HG03039 (cell line): ENCODE data around the gene TRIM15.
"Not testable (repeated sequence)": the region's sequence is repeated elsewhere in the genome, so short reads cannot be mapped to it uniquely, and the experiment has no call there.

ENCODE experiments used
- ATAC-seq: cut with Tn5 transposase; IDR thresholded peaks from one replicate; pipeline ENCODE4 v1.9.1; 2021; ENCODE audit warnings: mild to moderate bottlenecking, moderate library complexity; ENCODE audit not compliant: unreplicated experiment

The TRIM15 gene

GRCh38 chr6:30160785-30161531, 2.4 kb upstream of the TRIM15 start, which contains the start of gene TRIM10:
Gene TRIM10, minus strand, starts transcription at chr6:30161211. Its CDS starts 353 bp downstream, at chr6:30160858.
- ATAC-seq = no peak

DNA sequence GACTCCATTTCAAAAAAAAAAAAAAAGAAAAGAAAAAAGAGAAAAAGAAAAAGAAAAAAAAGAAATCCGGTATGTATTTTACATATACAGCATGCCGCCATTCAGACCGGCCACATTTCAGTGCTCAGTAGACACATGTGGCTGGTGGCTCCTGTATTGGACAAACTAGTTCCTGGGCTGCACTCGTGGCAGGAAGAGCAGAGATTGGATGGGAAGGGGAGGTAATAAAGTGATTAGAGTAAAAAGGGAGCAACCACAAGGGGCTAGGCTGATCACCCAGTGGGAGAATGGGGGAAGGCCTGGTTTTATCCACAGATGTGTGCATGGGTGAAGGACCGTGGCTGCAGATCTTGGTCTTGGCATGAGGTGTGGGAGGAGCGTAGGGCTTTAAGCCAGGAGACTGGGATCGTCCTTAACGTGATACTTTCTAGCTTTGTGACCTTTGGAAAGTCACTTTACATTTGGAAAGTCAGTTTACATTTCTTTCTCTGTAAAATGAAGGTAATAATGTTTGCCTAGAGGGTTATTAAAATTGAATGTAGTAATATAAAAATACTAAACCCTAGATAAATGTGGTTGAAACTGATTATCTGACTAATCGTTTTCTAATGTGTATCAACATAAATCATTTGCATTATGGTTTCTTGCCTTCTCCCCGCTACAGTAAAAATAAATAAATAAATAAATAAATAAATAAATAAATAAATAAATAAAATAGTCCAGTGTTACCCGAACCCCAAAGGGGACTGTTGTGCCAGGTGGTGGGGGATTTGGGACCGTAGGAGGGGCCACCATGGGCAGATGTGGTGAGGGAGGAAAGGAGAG, 869 bp upstream of the TRIM15 start:
- no peak for ATAC-seq

GRCh38 chr6:30163918-30164654, 740 bp downstream of the TRIM15 start:
- ATAC-seq = no peak

- ATAC-seq = no peak
Measured at GRCh38 chr6:30164714-30165113, 1.4 kb downstream of the TRIM15 start.

DNA sequence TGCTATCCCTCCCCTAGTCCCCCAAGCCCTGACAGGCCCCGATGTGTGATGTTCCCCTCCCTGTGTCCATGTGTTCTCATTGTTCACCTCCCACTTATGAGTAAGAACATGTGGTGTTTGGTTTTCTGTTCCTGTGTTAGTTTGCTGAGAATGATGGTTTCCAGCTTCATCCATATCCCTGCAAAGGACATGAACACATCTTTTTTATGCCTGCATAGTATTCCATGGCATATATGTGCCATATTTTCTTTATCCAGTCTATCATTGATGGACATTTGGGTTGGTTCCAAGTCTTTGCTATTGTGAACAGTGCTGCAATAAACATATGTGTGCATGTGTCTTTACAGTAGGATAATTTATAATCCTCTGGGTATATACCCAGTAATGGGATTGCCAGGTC, 1.9 kb downstream of the TRIM15 start:
- ATAC-seq = not testable (repeated sequence)

DNA sequence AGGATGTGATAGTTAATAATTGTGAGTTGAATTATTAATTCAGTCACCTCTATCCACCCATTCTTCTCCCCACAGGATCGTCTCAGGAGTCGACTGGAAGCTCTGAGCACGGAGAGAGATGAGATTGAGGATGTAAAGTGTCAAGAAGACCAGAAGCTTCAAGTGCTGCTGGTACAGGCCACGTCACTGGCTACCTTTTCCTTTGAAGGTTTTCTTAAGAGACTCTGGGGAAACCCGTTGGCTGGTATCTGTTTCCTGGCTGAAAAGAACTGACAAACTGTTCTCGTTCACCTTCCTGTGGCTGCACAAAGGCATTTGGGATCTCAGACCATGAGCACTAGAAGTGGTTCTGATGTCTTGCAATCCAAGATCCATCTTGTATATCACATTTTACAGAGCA, 3.8 kb downstream of the TRIM15 start:
- ATAC-seq = no peak

GRCh38 chr6:30168741-30169140, 5.4 kb downstream of the TRIM15 start:
- ATAC-seq = no peak

DNA sequence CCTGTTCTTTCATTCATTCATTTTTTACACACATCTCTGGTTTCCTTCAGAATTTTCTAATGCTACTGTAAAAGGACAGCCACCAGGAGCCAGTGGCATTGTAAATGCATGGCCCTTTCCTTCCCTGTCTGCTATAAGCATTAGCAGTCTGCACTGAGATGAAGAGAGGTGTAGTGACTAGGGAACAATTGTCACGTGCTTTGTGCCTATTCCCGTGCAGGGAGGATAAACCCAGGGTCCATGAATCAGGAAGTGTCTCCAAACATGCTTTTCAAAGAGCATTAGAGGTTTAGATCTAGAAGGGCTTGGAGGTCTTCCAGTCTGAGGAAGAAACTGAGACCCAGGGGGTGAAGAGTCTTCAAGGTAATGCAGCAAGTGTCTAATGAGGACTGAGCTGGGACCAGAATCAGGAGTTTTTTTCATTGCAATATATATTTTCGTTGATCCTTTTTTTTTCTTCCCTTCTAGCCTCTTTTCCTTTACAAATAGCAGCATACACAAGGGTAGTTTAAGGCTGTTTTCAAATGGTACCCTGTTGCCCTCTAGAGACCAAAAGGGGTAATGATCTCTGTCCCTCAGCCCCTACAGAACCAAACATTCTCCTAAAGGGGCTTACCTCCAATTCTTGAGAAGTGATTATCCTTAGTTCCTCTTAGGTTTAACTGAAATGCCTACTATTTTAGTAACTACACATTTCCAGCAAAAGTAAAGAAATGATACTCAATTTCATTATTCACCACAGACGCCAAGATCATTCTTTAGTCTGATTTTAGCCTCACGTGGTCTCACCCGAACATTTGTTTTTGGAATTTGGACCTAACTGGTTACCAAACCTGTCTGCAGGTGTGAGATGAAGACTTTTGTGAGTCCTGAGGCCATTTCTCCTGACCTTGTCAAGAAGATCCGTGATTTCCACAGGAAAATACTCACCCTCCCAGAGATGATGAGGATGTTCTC, 6.6 kb downstream of the TRIM15 start:
- ATAC-seq = no peak

DNA sequence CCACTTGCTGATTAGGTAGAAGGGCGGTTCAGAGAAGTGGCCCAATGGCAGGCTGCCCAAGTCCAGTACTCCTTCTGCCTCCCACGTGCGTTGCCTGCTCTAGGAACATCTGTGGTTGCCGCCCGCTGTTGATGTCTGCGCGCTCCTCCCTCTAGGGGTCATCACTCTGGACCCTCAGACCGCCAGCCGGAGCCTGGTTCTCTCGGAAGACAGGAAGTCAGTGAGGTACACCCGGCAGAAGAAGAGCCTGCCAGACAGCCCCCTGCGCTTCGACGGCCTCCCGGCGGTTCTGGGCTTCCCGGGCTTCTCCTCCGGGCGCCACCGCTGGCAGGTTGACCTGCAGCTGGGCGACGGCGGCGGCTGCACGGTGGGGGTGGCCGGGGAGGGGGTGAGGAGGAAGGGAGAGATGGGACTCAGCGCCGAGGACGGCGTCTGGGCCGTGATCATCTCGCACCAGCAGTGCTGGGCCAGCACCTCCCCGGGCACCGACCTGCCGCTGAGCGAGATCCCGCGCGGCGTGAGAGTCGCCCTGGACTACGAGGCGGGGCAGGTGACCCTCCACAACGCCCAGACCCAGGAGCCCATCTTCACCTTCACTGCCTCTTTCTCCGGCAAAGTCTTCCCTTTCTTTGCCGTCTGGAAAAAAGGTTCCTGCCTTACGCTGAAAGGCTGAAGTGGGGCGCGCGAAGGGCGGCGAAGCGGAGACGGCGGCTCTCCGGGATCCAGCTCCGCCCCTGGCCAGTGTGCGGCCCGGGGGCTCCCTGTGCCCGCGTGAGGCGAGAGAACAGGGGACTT, 8.5 kb downstream of the TRIM15 start:
- ATAC-seq = no peak

DNA sequence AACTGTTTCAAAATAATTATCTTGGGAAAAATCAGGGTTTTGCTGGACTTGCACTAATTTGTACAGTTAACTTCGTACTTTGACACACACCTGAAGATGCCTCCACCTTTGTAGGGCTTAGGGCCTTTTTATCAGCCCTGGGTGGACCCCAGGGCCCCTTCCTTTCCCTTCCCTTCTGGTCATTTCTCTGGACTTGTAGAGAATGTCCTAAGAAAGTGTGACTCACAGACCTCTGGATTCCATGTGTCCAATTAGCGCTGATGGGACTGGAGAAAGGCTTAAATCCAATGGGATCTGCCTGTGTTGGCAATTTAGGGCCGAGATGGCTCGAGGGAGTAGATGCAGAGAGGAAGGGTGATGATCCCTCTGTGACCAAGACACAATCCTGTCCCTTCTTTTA, 9.3 kb downstream of the TRIM15 start:
- ATAC-seq = no peak

DNA sequence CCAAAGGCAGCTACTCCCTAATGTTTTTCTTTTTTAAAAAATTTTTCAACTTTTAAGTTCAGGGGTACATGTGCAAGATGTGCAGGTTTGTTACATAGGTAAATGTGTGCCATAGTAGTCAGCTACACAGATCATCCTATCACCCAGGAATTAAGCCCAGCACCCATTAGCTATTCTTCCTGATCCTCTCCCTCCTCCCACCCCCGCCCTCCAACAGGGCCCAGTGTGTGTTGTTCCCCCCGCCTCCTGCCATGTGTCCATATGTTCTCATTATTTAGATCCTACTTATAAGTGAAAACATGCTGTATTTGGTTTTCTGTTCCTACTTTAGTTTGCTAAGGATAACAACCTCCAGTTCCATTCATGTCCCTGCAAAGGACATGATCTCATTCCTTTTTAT, 12.4 kb downstream of the TRIM15 start:
- ATAC-seq = no peak

GRCh38 chr6:30178837-30179236, 15.5 kb downstream of the TRIM15 start:
- ATAC-seq = no peak

- ATAC-seq = no peak
Measured at GRCh38 chr6:30180145-30180544, 16.8 kb downstream of the TRIM15 start.

DNA sequence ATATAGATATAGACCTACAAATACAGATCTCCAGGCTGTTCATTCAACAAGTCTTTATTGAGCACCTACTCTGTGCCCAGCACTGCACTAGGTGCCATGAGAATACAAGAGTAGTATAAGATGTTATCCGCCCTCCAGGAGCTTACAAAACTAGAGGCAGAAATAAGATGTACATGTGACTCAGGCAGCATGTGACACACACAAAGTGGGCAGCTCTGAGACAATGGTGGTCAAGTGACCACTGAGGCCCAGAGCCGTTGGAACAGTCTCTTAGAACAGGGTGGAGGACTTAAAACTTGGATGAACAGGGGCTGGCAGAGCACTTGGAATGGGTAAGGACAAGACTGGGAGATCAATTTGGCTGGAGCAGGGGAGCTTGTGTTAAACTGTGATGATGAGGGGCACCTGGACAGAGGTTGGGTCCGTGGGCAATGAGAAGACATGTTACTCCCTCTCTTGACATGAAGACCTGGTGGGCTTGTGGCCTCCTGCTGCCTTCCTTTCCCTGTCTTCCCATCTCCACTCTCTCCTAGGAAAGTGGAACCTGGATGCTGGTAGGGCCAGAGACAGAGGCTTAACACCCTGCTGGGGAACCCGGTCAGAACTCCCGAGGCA, 21.2 kb downstream of the TRIM15 start:
- no peak for ATAC-seq

DNA sequence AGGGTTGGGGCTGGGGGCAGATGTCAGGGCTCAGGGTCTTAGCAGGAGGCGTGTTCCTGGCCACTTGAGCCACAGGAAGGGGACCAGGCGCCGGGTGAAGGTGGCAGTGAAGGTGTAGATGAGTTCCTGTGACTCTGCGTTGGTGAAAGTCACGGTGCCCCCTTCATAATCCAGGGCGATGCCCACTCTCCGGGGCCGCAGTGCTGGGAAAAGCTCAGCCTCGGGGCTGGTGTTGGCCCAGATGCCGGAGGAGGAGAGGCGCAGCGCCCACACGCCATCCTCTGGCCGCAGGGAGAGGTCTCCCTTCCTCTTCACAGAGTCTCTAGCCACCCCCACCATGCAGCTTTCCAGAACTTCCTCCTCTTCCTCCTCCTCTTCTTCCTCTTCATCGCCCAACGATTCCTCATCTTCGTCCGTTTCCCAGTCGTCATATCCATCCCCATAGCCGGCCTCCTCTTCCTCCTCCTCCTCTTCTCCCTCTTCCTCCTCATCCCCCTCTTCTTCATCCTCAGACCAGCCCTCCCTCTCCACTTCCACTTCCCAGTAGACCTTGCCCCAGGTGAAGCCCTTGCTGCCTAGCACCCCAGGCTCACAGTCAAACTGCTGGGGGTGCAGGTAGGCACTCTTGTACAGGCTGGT, 22.6 kb downstream of the TRIM15 start:
- no peak for ATAC-seq

DNA sequence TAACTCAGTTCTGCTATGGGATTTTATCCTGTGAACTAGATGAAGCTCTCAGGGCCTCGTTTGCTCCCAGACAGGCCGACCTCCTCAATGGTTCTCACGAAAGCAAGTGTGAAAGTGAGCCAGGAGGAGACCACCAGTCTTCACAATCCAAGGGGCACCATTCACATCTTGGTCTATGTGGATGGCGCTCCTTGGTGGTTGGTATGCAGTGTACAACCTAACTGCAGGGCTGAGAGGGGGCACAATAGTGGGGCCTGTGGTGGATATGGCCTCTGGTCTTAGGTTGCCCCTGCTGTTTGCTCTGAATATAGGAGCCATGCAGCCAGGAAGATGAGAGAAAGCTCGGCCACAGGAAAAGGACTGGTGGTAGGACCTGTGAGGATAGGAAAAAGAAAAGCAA, 25.2 kb downstream of the TRIM15 start:
- no peak for ATAC-seq

DNA sequence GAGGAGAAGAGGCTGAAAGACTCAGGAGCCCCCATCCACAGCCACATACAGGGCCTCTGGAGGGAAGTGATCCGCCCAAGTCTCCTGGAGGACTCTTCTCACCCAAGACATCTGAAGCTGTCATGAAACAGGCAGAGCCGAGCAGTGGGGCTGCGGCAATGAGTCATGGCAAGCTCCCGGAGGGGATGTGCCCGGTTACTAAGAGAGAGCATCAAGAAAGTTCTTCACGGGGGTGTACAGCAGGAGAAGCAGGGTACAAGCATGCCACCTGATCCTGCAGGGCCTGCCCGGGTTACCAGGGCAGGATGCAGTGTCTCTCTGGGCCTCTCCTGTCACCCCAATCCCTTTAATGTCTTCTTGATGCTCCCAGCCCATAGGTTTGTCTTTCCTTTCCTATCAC, 28.7 kb downstream of the TRIM15 start:
- no peak for ATAC-seq

DNA sequence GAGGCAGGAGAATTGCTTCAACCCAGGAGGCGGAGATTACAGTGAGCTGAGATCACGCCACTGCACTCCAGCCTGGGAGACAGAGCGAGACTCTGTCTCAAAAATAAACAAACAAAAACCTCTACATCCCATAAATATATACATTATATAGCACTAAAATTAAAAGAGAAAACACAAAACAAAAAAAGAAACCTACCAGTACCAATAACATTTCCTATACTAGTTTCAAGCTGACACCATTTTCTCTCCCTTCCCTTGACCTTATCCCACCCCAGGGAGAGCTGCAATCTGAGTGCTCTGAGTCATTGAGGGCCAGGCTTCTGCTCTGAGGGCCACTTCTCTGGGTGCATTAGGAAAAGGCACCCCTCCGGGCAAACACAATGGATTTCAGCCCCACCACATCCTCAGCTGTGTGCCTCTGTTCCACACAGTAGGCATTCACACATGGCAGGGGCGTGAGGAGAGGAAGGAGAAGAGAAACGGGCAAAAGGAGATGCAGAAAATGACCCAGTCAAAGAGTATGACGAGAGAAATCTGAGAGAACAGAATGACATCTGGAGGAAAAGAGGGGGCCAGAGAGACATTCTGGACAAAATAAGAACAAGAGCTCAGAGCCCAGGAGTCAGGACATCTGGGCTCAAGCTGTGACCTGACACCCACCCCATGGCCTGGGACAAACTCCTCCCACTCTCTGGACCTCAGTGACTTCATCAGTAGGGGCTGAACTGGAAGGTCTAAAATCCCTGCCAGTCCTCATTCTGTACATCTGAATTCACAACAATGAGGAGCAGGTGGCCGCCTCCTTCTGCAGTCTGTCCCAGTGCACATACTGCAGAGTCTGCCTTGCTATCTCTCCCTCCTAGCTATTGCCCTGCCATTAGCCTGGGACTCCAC, 31.7 kb downstream of the TRIM15 start:
- no peak for ATAC-seq
